Right atrium auricular region (tissue), 2 donors: Measurements from ENCODE around the gene PLCD3. TPM values are rescaled to one million over a fixed set of nuclear protein-coding genes. Genes with fewer than 3 reads are reported as not detected.

Experiments used
- DNase-seq: peaks from one replicate; pipeline ENCODE4 v3.0.0-alpha.2; 2019; ENCODE audit warnings: low spot score
- H3K27ac ChIP-seq, 2 donors: fragments of 200-600 bp; sonication (generic); 1 replicate in 1 of 2; 2 replicates in 1 of 2; pipeline ENCODE4 v1.5.1; 2016 to 2019
- H3K27me3 ChIP-seq, 2 donors: fragments of 200-600 bp; sonication (generic); one replicate each; pipeline versions ENCODE4 v1.5.1 to v1.6.0; 2017 to 2019
- H3K36me3 ChIP-seq: fragments of 200-600 bp; sonication (generic); one replicate; pipeline ENCODE4 v1.5.1; 2016
- H3K4me1 ChIP-seq, 2 donors: fragments of 200-600 bp; sonication (generic); one replicate each; pipeline versions ENCODE4 v1.5.1 to v1.6.0; 2017 to 2019
- H3K4me3 ChIP-seq, 2 donors: fragments of 200-600 bp; sonication (generic); 1 replicate in 1 of 2; 2 replicates in 1 of 2; pipeline ENCODE4 v1.5.1; 2017 to 2019; ENCODE audit warnings: mild to moderate bottlenecking in 1 of 2, moderate library complexity in 1 of 2
- H3K9me3 ChIP-seq, 2 donors: fragments of 200-600 bp; sonication (generic); one replicate each; pipeline ENCODE4 v1.5.1; 2019
- CTCF ChIP-seq, 2 donors: fragments of 200-600 bp; sonication (generic); IDR thresholded peaks; one replicate each; pipeline ENCODE4 v1.5.1; 2019; ENCODE audit warnings: antibody characterized with exemption in 2 of 2
- total RNA-seq, 2 donors: library from RNA; depleted of rRNA; stranded (reverse); fragments of >200 nt; gene quantifications; one replicate each; pipeline ENCODE4 v1.1.0, GENCODE V29; 2016

Gene PLCD3
- total RNA-seq, 2 donors from 2014 or later: 102 to 156 TPM

- no peak for TF ChIP-seq CTCF (IDR thresholded peaks at IDR 0.05)
- no peaks in the 10 kb centered on the region for H3K9me3 ChIP-seq
- no peaks in the 10 kb centered on the region for H3K27me3 ChIP-seq
- peaks cover 0 to 33% of the 10 kb centered on the region in 2 donors for H3K4me1 ChIP-seq
- peak overlapping the region in 1 of 2 donors; percentile 55 for H3K4me3 ChIP-seq
- DNase-seq: no peak
- peak overlapping the region; percentile 86 to 92 for H3K27ac ChIP-seq
- no peaks in the 10 kb centered on the region for H3K36me3 ChIP-seq
Measured at GRCh38 chr17:45145035-45145389, 12.7 kb upstream of the PLCD3 start.

GRCh38 chr17:45144199-45145034 lies 12.1 kb upstream of the PLCD3 start:
- no peak for TF ChIP-seq CTCF (IDR thresholded peaks at IDR 0.05)
- no peaks in the 10 kb centered on the region for H3K36me3 ChIP-seq
- H3K27ac ChIP-seq: peak overlapping the region; percentile 86 to 92
- no peaks in the 10 kb centered on the region for H3K9me3 ChIP-seq
- H3K27me3 ChIP-seq: no peaks in the 10 kb centered on the region
- peaks cover 0 to 33% of the 10 kb centered on the region in 2 donors for H3K4me1 ChIP-seq
- no peak for DNase-seq
- peak overlapping the region; percentile 21 to 55 for H3K4me3 ChIP-seq

GRCh38 chr17:45143767-45144198 lies 11.5 kb upstream of the PLCD3 start:
- Histone ChIP-seq H3K27ac (peak overlapping the region; percentile 86 to 92), H3K9me3 (no peaks in the 10 kb centered on the region), H3K36me3 (no peaks in the 10 kb centered on the region), H3K27me3 (no peaks in the 10 kb centered on the region), H3K4me1 (peaks cover 0 to 33% of the 10 kb centered on the region in 2 donors), H3K4me3 (peak overlapping the region; percentile 21 to 55)
- peak; percentile 90 for DNase-seq
- no peak for TF ChIP-seq CTCF (IDR thresholded peaks at IDR 0.05)

GRCh38 chr17:45143094-45143670 lies 10.9 kb upstream of the PLCD3 start:
- DNase-seq: no peak
- Histone ChIP-seq H3K27me3 (no peaks in the 10 kb centered on the region), H3K4me1 (peaks cover 0 to 33% of the 10 kb centered on the region in 2 donors), H3K4me3 (peak overlapping the region in 1 of 2 donors; percentile 55), H3K36me3 (no peaks in the 10 kb centered on the region), H3K9me3 (no peaks in the 10 kb centered on the region), H3K27ac (peak overlapping the region; percentile 86 to 92)
- TF ChIP-seq CTCF (IDR thresholded peaks at IDR 0.05): no peak

GRCh38 chr17:45139533-45139920 lies 7.2 kb upstream of the PLCD3 start:
- Histone ChIP-seq H3K9me3 (no peaks in the 10 kb centered on the region), H3K27me3 (no peaks in the 10 kb centered on the region), H3K4me1 (peaks cover 0 to 31% of the 10 kb centered on the region in 2 donors), H3K4me3 (no peak overlapping the region), H3K36me3 (no peaks in the 10 kb centered on the region), H3K27ac (no peak overlapping the region)
- DNase-seq: no peak
- no peak for TF ChIP-seq CTCF (IDR thresholded peaks at IDR 0.05)
